ENCODE measurements around the gene NCKAP5.

- TF ChIP-seq CTCF (IDR thresholded peaks at IDR 0.05; ENCODE audit: low read depth, low read length) = no peak
- no peak for TF ChIP-seq MAX (IDR thresholded peaks at IDR 0.05; ENCODE audit: low read depth, low read length)
Observed at GRCh38 chr2:132654968-132655367, 913.3 kb downstream of the NCKAP5 start.

All from NB4 (cell line).